Neural progenitor cell (in vitro differentiated cells): ENCODE results near the gene CNTNAP2. TPM values are rescaled to one million over a fixed set of nuclear protein-coding genes. Genes with fewer than 3 reads are reported as not detected.

ENCODE experiments used
- DNase-seq: peaks from one replicate; pipeline ENCODE4 v3.0.0-alpha.2; 2016; ENCODE audit warnings: low spot score
- H2AFZ ChIP-seq: fragments of 200-600 bp; sonication (generic); replicated peaks from 2 replicates; pipeline ENCODE4 v1.6.1; 2016; ENCODE audit warnings: antibody characterized with exemption
- H3F3A ChIP-seq: fragments of 200-600 bp; sonication (generic); 2 replicates; pipeline ENCODE4 v1.6.1; 2016; ENCODE audit warnings: antibody characterized with exemption, low read depth
- H3K27ac ChIP-seq: fragments of 200-600 bp; sonication (generic); 2 replicates; pipeline ENCODE4 v1.5.1; 2016; ENCODE audit warnings: mild to moderate bottlenecking
- H3K27me3 ChIP-seq: fragments of 200-600 bp; sonication (generic); 2 replicates; pipeline ENCODE4 v1.6.1; 2016; ENCODE audit warnings: mild to moderate bottlenecking, moderate library complexity
- H3K36me3 ChIP-seq: fragments of 200-600 bp; sonication (generic); 2 replicates; pipeline ENCODE4 v1.5.1; 2016
- H3K4me1 ChIP-seq: fragments of 200-600 bp; sonication (generic); 2 replicates; pipeline ENCODE4 v1.6.1; 2016; ENCODE audit warnings: mixed run types
- H3K4me2 ChIP-seq: fragments of 200-600 bp; sonication (generic); 2 replicates; pipeline ENCODE4 v1.6.1; 2016
- H3K4me3 ChIP-seq: fragments of 200-600 bp; sonication (generic); 2 replicates; pipeline ENCODE4 v1.5.1; 2016
- H3K79me2 ChIP-seq: fragments of 200-600 bp; sonication (generic); 2 replicates; pipeline ENCODE4 v1.6.1; 2016; ENCODE audit warnings: low read depth
- H3K9ac ChIP-seq: fragments of 200-600 bp; sonication (generic); 2 replicates; pipeline ENCODE4 v1.6.1; 2016
- H3K9me3 ChIP-seq: fragments of 200-600 bp; sonication (generic); 2 replicates; pipeline ENCODE4 v1.5.1; 2016; ENCODE audit warnings: low read depth
- H4K20me1 ChIP-seq: fragments of 200-600 bp; sonication (generic); 2 replicates; pipeline ENCODE4 v1.6.1; 2016; ENCODE audit warnings: low read depth
- H3K27ac Mint-ChIP-seq: 3 replicates; pipeline ENCODE4 v1.8.0; 2021; ENCODE audit warnings: mixed read lengths
- H3K27me3 Mint-ChIP-seq: 2 replicates; pipeline ENCODE4 v1.8.0; 2022; ENCODE audit warnings: low read depth, mild to moderate bottlenecking, inconsistent platforms, moderate library complexity, mixed read lengths; ENCODE audit not compliant: insufficient read depth
- H3K36me3 Mint-ChIP-seq: 3 replicates; pipeline ENCODE4 v1.8.0; 2021; ENCODE audit warnings: mixed read lengths
- H3K4me1 Mint-ChIP-seq: 3 replicates; pipeline ENCODE4 v1.8.0; 2021; ENCODE audit warnings: mixed read lengths
- H3K4me3 Mint-ChIP-seq: 3 replicates; pipeline ENCODE4 v1.8.0; 2021; ENCODE audit warnings: mild to moderate bottlenecking, moderate library complexity, mixed read lengths
- H3K9me3 Mint-ChIP-seq: 3 replicates; pipeline ENCODE4 v1.8.0; 2020; ENCODE audit warnings: mixed read lengths
- EZH2 ChIP-seq: fragments of 200-600 bp; sonication (generic); IDR thresholded peaks from 2 replicates; pipeline ENCODE4 v1.6.1; 2017; ENCODE audit warnings: antibody characterized with exemption, mild to moderate bottlenecking, moderate library complexity
- EZH2phosphoT487 ChIP-seq: fragments of 200-600 bp; sonication (generic); IDR thresholded peaks from 2 replicates; pipeline ENCODE4 v1.6.1; 2017; ENCODE audit warnings: antibody characterized with exemption
- microRNA-seq: library from miRNA; unstranded; fragments of <30 nt; microRNA quantifications from one replicate; pipeline ENCODE4, GENCODE V29; 2016
- small RNA-seq: library from RNA; depleted of rRNA; stranded (forward); fragments of <200 nt; gene quantifications from one replicate; pipeline ENCODE3, GENCODE V24; 2015
- total RNA-seq: library from RNA; depleted of rRNA; stranded (reverse); fragments of >200 nt; gene quantifications from 2 replicates; pipeline ENCODE4 v1.2.3, GENCODE V29; 2015; ENCODE audit warnings: low replicate concordance
- TF ChIP-seq, protein P1 (sequence below): fragments of 200-600 bp; sonication (generic); IDR thresholded peaks from 2 replicates; pipeline ENCODE4 v1.5.1; 2017; ENCODE audit warnings: antibody characterized with exemption, mild to moderate bottlenecking

The CNTNAP2 gene
- total RNA-seq, 1 donor from 2014 or later, result 126 TPM

DNA sequence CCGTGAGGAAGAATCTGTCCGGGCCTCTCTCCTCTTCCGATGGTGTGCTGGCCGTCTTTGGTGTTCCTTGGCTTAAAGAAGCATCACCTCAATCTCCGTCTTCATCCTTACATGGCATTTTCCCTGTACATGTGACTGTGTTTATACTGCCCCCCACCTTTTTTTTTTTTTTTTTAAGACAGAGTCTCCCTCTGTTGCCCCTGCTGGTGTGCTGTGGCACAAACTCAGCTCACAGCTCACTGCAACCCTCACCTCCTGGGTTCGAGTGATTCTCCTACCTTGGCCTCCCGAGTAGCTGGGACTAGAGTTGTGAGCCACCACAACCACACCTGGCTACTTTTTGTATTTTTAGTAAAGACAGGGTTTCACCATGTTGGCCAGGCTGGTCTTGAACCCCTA, 2352.1 kb downstream of the CNTNAP2 start:
- no peak for DNase-seq
- Histone ChIP-seq H2AFZ (no peak overlapping the region), H3K4me3 (no peak overlapping the region), H3K79me2 (no peaks in the 10 kb centered on the region), H4K20me1 (no peaks in the 10 kb centered on the region), H3K4me2 (no peak overlapping the region), H3K27ac (no peak overlapping the region), H3K36me3 (no peaks in the 10 kb centered on the region), H3K9me3 (no peaks in the 10 kb centered on the region), H3K9ac (no peak overlapping the region), H3K4me1 (peaks cover 7% of the 10 kb centered on the region), H3F3A (peaks cover 2% of the 10 kb centered on the region), H3K27me3 (no peaks in the 10 kb centered on the region)
- Mint-ChIP-seq H3K4me1 (peaks cover 23% of the 10 kb centered on the region), H3K27me3 (peaks cover 15% of the 10 kb centered on the region), H3K9me3 (peaks cover 8% of the 10 kb centered on the region), H3K4me3 (no peak overlapping the region), H3K27ac (no peak overlapping the region), H3K36me3 (no peaks in the 10 kb centered on the region)
- no peak for TF ChIP-seq EZH2phosphoT487
- TF ChIP-seq, protein P1, sequence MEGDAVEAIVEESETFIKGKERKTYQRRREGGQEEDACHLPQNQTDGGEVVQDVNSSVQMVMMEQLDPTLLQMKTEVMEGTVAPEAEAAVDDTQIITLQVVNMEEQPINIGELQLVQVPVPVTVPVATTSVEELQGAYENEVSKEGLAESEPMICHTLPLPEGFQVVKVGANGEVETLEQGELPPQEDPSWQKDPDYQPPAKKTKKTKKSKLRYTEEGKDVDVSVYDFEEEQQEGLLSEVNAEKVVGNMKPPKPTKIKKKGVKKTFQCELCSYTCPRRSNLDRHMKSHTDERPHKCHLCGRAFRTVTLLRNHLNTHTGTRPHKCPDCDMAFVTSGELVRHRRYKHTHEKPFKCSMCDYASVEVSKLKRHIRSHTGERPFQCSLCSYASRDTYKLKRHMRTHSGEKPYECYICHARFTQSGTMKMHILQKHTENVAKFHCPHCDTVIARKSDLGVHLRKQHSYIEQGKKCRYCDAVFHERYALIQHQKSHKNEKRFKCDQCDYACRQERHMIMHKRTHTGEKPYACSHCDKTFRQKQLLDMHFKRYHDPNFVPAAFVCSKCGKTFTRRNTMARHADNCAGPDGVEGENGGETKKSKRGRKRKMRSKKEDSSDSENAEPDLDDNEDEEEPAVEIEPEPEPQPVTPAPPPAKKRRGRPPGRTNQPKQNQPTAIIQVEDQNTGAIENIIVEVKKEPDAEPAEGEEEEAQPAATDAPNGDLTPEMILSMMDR, result no peak
- TF ChIP-seq EZH2, result no peak

Small RNA genes within 50 kb of the gene (microRNA-seq; reads per million reads assigned to microRNA genes)
- gene MIR548F4, result not detected

Small RNA genes within 50 kb of the gene (small RNA-seq; reads per million reads assigned to genes)
- not detected for gene AC005518.2
- not detected for gene MIR548F4
- gene RANP2, result not detected
- gene RF00012, result not detected
- gene RF00019, result not detected
- gene RF02271, result not detected
- not detected for gene RN7SL456P
- gene RN7SL72P, result not detected
- gene RNA5SP249, result not detected
- not detected for gene RNU6-1184P
